Measurements from ENCODE around the gene STOX1. TPM values are rescaled to one million over a fixed set of nuclear protein-coding genes. Genes with fewer than 3 reads are reported as not detected.

The STOX1 gene, protein sequence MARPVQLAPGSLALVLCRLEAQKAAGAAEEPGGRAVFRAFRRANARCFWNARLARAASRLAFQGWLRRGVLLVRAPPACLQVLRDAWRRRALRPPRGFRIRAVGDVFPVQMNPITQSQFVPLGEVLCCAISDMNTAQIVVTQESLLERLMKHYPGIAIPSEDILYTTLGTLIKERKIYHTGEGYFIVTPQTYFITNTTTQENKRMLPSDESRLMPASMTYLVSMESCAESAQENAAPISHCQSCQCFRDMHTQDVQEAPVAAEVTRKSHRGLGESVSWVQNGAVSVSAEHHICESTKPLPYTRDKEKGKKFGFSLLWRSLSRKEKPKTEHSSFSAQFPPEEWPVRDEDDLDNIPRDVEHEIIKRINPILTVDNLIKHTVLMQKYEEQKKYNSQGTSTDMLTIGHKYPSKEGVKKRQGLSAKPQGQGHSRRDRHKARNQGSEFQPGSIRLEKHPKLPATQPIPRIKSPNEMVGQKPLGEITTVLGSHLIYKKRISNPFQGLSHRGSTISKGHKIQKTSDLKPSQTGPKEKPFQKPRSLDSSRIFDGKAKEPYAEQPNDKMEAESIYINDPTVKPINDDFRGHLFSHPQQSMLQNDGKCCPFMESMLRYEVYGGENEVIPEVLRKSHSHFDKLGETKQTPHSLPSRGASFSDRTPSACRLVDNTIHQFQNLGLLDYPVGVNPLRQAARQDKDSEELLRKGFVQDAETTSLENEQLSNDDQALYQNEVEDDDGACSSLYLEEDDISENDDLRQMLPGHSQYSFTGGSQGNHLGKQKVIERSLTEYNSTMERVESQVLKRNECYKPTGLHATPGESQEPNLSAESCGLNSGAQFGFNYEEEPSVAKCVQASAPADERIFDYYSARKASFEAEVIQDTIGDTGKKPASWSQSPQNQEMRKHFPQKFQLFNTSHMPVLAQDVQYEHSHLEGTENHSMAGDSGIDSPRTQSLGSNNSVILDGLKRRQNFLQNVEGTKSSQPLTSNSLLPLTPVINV
- 0.54 TPM for polyA plus RNA-seq (2012; ENCODE audit: low read depth, missing spikeins)

DNA sequence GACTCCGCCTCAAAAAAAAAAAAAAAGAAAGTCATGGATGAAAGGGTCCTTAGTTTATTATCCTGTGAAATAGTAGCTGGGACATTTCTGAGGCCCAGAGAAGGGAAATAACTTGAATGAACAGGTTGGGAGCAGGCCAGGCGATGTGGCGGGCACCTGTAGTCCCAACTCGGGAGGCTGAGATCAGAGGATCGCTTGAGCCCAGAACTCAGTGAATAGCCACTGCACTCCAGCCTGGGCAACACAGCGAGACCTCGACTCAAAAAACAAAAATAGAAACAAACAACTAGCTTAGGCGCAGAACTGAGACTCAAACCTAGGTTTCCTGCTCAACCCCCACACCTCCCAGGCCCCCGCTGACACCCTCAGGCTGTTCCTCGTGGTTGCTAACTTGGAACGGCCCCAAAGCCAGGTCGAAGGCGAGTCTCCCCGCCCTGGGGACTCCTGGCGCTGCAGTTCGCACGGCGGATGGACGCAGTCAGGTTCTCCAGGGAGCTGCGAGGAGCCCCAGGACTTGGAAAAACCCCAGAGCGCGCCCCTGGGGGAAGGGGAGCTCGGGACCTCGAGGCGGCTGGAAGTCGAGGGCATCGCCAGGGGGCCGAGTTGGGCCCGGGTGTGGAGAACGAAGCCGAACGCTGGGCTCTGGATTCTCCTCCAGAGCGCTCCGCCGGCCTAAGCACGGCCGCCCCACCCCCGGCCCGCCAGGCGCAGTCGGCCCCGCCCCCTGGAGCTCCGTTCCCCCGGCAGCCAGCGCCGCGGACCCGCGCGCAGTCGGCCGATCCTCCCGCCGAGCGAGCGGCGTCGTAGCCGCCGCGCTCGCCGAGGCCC is at the start of gene STOX1:
Gene STOX1 (plus strand): TSS at position 768 of the 828 bp plus-strand sequence. CDS start 93 bp downstream, outside the sequence.
- FAIRE-seq = peak; percentile 95
- DNase-seq (ENCODE audit: insufficient read length, low spot score) = peak; percentile 82
- no peak for TF ChIP-seq PAX5 (IDR thresholded peaks at IDR 0.05; ENCODE audit: insufficient read depth, low read length, severe bottlenecking)
- TF ChIP-seq POU2F2 (IDR thresholded peaks at IDR 0.05; ENCODE audit: low read depth, low read length) = no peak
- TF ChIP-seq POLR2AphosphoS5 (IDR thresholded peaks at IDR 0.05; ENCODE audit: low read depth, low read length) = no peak
- no peak for TF ChIP-seq POLR2A (IDR thresholded peaks at IDR 0.05; ENCODE audit: low read depth, low read length)
- TF ChIP-seq SPI1 (IDR thresholded peaks at IDR 0.05; ENCODE audit: low read depth, low read length) = no peak
- TF ChIP-seq TAF1 (IDR thresholded peaks at IDR 0.05; ENCODE audit: low read depth, low read length) = no peak

DNA sequence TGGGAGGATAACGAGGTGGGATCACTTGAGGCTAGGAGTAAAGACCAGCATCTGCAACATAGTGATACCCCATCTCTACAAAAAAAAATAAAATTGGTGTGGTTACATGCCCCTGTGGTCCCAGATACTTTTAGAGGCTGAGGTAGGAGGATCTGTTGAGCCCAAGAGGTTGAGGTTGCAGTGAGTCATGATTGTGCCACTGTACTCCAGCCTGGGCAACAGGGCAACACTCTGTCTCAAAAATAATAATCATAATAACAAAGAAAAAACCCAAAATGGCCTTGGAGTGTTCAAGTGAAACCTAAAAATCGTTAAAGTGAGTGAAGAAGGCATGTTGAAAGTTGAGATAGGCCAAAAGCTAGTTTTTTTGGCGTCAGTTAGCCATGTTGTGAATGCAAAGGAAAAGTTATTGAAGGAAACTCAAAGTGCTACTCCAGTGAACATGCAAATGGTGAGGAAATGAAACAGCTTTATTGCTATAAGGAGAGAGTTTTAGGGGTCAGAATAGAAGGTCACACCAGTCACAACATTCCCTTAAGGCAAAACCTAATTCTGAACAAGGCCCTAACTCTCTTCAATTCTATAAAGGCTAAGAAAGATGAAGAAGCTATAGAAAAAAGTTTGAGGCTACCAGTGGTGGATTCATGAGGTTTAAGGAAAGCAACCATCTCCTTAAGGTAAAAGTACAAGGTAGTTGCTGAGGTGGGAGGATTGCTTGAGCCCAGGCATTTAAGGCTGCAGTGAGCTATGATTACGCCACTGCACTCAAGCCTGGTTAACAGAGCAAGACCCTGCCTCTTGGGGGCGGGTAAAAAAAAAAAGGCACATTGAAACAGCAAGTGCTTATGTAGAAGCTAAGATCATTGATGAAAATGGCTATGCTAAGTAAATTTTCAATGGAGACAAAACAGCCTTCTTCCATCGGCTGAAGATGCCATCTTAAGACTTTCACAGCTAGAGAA is 45.4 kb upstream of the STOX1 start:
- no peak for DNase-seq (ENCODE audit: insufficient read length, low spot score)
- no peak for FAIRE-seq

DNA sequence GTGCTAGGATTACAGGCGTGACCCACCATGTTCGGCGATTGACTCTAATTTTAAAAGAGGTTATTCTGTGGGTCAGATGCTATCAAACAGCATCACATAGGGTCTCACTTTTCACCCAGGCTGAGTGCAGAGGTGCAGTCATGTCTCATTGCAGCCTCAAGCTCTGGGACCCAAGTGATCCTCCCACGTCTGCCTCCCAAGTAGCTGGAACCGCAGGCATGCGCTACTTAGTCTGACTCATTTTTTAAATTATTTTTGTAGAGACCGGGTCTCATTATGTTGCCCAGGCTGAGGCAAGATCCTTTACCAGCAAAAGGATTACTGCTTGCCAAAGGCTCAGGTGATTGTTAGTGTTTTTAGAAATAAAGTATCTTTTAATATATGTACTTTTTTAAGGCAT is 42.9 kb upstream of the STOX1 start:
- no peak for FAIRE-seq
- DNase-seq (ENCODE audit: insufficient read length, low spot score) = no peak

More for the DNA sequence above, 45.4 kb upstream of the STOX1 start:
- TF ChIP-seq TAF1 (IDR thresholded peaks at IDR 0.05; ENCODE audit: low read depth, low read length) = no peak
- TF ChIP-seq SPI1 (IDR thresholded peaks at IDR 0.05; ENCODE audit: low read depth, low read length) = peak; percentile 60

GRCh38 chr10:68787813-68788212 is 39.5 kb upstream of the STOX1 start:
- DNase-seq (ENCODE audit: insufficient read length, low spot score) = no peak
- no peak for FAIRE-seq
- TF ChIP-seq PAX5 (IDR thresholded peaks at IDR 0.05; ENCODE audit: insufficient read depth, low read length, severe bottlenecking) (no peak), POLR2AphosphoS5 (IDR thresholded peaks at IDR 0.05; ENCODE audit: low read depth, low read length) (no peak), TAF1 (IDR thresholded peaks at IDR 0.05; ENCODE audit: low read depth, low read length) (no peak), POLR2A (IDR thresholded peaks at IDR 0.05; ENCODE audit: low read depth, low read length) (no peak), POU2F2 (IDR thresholded peaks at IDR 0.05; ENCODE audit: low read depth, low read length) (no peak), SPI1 (IDR thresholded peaks at IDR 0.05; ENCODE audit: low read depth, low read length) (no peak)

More for the DNA sequence above, 42.9 kb upstream of the STOX1 start:
- no peak for TF ChIP-seq TAF1 (IDR thresholded peaks at IDR 0.05; ENCODE audit: low read depth, low read length)
- no peak for TF ChIP-seq SPI1 (IDR thresholded peaks at IDR 0.05; ENCODE audit: low read depth, low read length)
- no peak for TF ChIP-seq POLR2AphosphoS5 (IDR thresholded peaks at IDR 0.05; ENCODE audit: low read depth, low read length)
- TF ChIP-seq POLR2A (IDR thresholded peaks at IDR 0.05; ENCODE audit: low read depth, low read length) = no peak
- no peak for TF ChIP-seq PAX5 (IDR thresholded peaks at IDR 0.05; ENCODE audit: insufficient read depth, low read length, severe bottlenecking)
- no peak for TF ChIP-seq POU2F2 (IDR thresholded peaks at IDR 0.05; ENCODE audit: low read depth, low read length)

DNA sequence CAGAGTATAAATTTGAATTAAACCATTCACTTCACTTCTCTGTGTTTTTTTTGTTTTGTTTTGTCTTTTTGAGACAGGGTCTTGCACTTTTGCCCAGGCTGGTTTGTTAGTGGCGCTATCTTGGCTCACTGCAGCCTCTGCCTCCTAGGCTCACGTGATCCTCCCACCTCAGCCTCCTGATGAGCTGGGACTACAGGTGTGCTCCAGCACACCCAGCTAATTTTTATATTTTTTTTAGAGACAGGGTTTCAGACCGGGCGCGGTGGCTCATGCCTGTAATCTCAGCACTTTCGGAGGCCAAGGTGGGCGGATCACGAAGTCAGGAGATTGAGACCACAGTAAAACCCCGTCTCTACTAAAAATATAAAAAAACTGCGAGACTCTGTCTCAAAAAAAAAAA is 36.9 kb upstream of the STOX1 start:
- DNase-seq (ENCODE audit: insufficient read length, low spot score) (no peak), FAIRE-seq (no peak)
- TF ChIP-seq POLR2A (IDR thresholded peaks at IDR 0.05; ENCODE audit: low read depth, low read length) = no peak
- TF ChIP-seq PAX5 (IDR thresholded peaks at IDR 0.05; ENCODE audit: insufficient read depth, low read length, severe bottlenecking) = no peak
- TF ChIP-seq POU2F2 (IDR thresholded peaks at IDR 0.05; ENCODE audit: low read depth, low read length) = no peak
- TF ChIP-seq POLR2AphosphoS5 (IDR thresholded peaks at IDR 0.05; ENCODE audit: low read depth, low read length) = no peak
- no peak for TF ChIP-seq TAF1 (IDR thresholded peaks at IDR 0.05; ENCODE audit: low read depth, low read length)
- no peak for TF ChIP-seq SPI1 (IDR thresholded peaks at IDR 0.05; ENCODE audit: low read depth, low read length)

DNA sequence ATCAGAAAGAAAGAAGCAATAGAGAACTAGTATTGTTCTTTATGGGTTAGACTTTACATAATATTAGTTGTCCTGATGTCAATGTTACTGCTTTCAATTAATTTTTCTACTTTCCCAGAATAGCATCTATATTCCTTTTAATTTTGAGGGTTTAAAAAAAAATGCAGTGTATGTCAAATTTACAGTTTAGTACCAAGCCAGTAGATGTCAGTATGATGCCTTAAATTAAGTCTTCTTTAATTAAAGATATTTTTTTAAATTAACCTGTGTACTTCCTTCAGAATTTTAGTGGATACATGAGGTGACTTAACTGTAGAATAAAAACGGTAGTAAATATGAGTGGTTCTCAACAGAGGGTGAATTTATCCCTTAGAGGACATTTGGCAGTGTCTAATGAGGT is 35.2 kb upstream of the STOX1 start:
- DNase-seq (ENCODE audit: insufficient read length, low spot score) = no peak
- no peak for TF ChIP-seq SPI1 (IDR thresholded peaks at IDR 0.05; ENCODE audit: low read depth, low read length)
- TF ChIP-seq POLR2AphosphoS5 (IDR thresholded peaks at IDR 0.05; ENCODE audit: low read depth, low read length) = no peak
- no peak for TF ChIP-seq TAF1 (IDR thresholded peaks at IDR 0.05; ENCODE audit: low read depth, low read length)
- no peak for TF ChIP-seq PAX5 (IDR thresholded peaks at IDR 0.05; ENCODE audit: insufficient read depth, low read length, severe bottlenecking)
- no peak for TF ChIP-seq POU2F2 (IDR thresholded peaks at IDR 0.05; ENCODE audit: low read depth, low read length)
- TF ChIP-seq POLR2A (IDR thresholded peaks at IDR 0.05; ENCODE audit: low read depth, low read length) = no peak
- no peak for FAIRE-seq

GRCh38 chr10:68795886-68796532 is 31.3 kb upstream of the STOX1 start:
- no peak for DNase-seq (ENCODE audit: insufficient read length, low spot score)
- FAIRE-seq = no peak
- TF ChIP-seq POLR2A (IDR thresholded peaks at IDR 0.05; ENCODE audit: low read depth, low read length) (no peak), SPI1 (IDR thresholded peaks at IDR 0.05; ENCODE audit: low read depth, low read length) (no peak)

DNA sequence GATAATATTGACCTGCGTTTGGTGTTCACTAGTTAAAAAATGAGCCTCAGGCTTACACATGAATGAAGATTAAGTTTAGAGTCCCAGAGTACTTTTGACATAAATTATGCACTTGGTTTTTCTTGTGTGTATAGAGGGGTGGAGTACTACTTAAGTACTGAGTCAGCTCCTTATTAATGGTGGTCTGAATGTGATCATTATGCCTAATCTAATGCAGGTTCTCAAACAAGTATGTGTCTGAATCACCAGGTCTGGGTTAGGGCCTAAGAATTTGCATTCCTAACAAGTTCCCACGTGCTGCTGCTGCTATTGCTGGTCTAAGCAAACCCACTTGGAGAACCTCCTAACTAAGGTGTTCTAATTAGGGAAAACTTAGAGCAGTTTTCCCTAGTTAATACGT is 30.7 kb upstream of the STOX1 start:
- no peak for TF ChIP-seq POLR2A (IDR thresholded peaks at IDR 0.05; ENCODE audit: low read depth, low read length)
- no peak for TF ChIP-seq SPI1 (IDR thresholded peaks at IDR 0.05; ENCODE audit: low read depth, low read length)
- no peak for TF ChIP-seq POU2F2 (IDR thresholded peaks at IDR 0.05; ENCODE audit: low read depth, low read length)
- no peak for TF ChIP-seq TAF1 (IDR thresholded peaks at IDR 0.05; ENCODE audit: low read depth, low read length)
- no peak for TF ChIP-seq PAX5 (IDR thresholded peaks at IDR 0.05; ENCODE audit: insufficient read depth, low read length, severe bottlenecking)
- no peak for TF ChIP-seq POLR2AphosphoS5 (IDR thresholded peaks at IDR 0.05; ENCODE audit: low read depth, low read length)
- FAIRE-seq = no peak
- DNase-seq (ENCODE audit: insufficient read length, low spot score) = no peak
